Activated T-cell treated with anti-CD3 and anti-CD28 coated beads, Interleukin-2, amount 50 U/mL, for 72 hours (primary cell): Measurements from ENCODE around the gene PRR23E. TPM values are rescaled to one million over a fixed set of nuclear protein-coding genes. Genes with fewer than 3 reads are reported as not detected.

Experiments used
- ATAC-seq, 2 donors: fragments of 150-1000 bp; cut with Tn5 transposase; replicated peaks in 1 of 2; 2 replicates each; pipeline ENCODE4 v1.10.0; 2021; ENCODE audit warnings: moderate library complexity in 2 of 2, mild to moderate bottlenecking in 1 of 2
- DNase-seq, 2 donors: peaks; one replicate each; pipeline ENCODE4 v3.0.0; 2021 to 2022; ENCODE audit warnings: mixed read lengths in 1 of 2
- H3K27ac Mint-ChIP-seq: one replicate; pipeline ENCODE4 v1.8.0; 2022; ENCODE audit warnings: mild to moderate bottlenecking, moderate library complexity, mixed read lengths
- H3K27me3 Mint-ChIP-seq: one replicate; pipeline ENCODE4 v1.8.0; 2022; ENCODE audit warnings: low read depth, mixed read lengths
- H3K36me3 Mint-ChIP-seq, 2 donors: one replicate each; pipeline ENCODE4 v1.8.0; 2022; ENCODE audit warnings: mixed read lengths in 2 of 2, mild to moderate bottlenecking in 1 of 2; ENCODE audit not compliant: insufficient read depth in 2 of 2
- H3K4me1 Mint-ChIP-seq: one replicate; pipeline ENCODE4 v1.8.0; 2022; ENCODE audit warnings: low read depth, mixed read lengths
- H3K4me3 Mint-ChIP-seq, 2 donors: one replicate each; pipeline ENCODE4 v1.8.0; 2022; ENCODE audit warnings: mild to moderate bottlenecking in 2 of 2, mixed read lengths in 2 of 2, moderate library complexity in 2 of 2
- H3K9me3 Mint-ChIP-seq, 2 donors: one replicate each; pipeline ENCODE4 v1.8.0; 2022; ENCODE audit warnings: mixed read lengths in 2 of 2
- total RNA-seq, 2 donors: library from RNA; stranded (reverse); gene quantifications; one replicate each; pipeline ENCODE4 v1.2.3, GENCODE V29; 2022

Gene PRR23E
- total RNA-seq, 2 donors from 2014 or later: not detected

- Mint-ChIP-seq H3K4me3 (no peak overlapping the region), H3K4me1 (no peaks in the 10 kb centered on the region), H3K9me3 (no peaks in the 10 kb centered on the region), H3K36me3 (peaks cover 0 to 2% of the 10 kb centered on the region in 2 donors), H3K27ac (no peak overlapping the region), H3K27me3 (peaks cover 35% of the 10 kb centered on the region)
- DNase-seq (no peak), ATAC-seq (no peak)
These were observed 22.1 kb upstream of the PRR23E start for GRCh38 chr3:127170814-127171213.

GRCh38 chr3:127171320-127171719, 21.6 kb upstream of the PRR23E start:
- Mint-ChIP-seq H3K9me3 (no peaks in the 10 kb centered on the region), H3K4me3 (no peak overlapping the region), H3K36me3 (no peaks in the 10 kb centered on the region), H3K27me3 (peaks cover 35% of the 10 kb centered on the region), H3K27ac (no peak overlapping the region), H3K4me1 (no peaks in the 10 kb centered on the region)
- DNase-seq: no peak
- ATAC-seq: no peak

DNA sequence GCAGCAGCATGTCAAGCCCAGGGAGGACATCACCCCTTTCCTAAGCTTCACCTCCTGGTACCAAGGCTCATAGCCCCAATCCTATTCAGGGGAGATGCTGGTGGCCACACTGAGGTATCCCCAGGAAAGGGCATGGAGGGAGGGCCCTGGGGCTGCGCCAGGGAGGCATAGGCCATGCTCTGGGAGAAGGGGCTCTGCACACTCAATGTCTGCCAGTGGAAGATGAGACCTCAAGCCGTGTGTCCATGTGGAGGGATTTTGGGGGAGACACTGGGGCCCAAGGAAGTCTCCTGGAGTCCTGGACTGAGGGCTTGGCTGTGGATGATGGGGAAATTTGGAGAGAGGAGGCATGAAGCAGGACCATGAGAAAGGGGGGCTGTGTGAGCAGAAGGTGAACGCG, 21.2 kb upstream of the PRR23E start:
- no peaks in the 10 kb centered on the region for H3K4me1 Mint-ChIP-seq
- H3K27me3 Mint-ChIP-seq: peaks cover 35% of the 10 kb centered on the region
- ATAC-seq (no peak), DNase-seq (no peak)
- H3K27ac Mint-ChIP-seq: no peak overlapping the region
- no peak overlapping the region for H3K4me3 Mint-ChIP-seq
- no peaks in the 10 kb centered on the region for H3K9me3 Mint-ChIP-seq
- no peaks in the 10 kb centered on the region for H3K36me3 Mint-ChIP-seq

DNA sequence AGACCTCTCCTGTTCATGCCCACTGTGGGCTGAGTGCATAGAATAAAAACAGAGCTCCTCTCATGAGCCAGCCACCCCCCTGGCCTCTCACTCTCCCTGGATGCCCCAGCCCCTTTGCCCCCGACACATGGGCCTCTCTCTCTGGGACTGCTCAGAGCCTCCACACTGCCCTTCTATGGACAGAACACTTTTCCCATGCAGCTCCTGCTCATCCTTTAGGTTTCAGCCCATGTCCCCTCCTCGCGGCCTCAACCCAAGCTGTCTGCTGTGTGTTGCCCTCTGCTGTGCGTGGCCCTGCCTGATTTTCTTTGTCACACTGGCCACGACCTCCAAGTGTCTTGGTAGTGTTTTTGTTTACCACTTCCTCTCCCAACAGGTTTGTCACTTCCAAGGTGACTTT, 20.7 kb upstream of the PRR23E start:
- ATAC-seq (no peak), DNase-seq (no peak)
- H3K4me1 Mint-ChIP-seq: no peaks in the 10 kb centered on the region
- H3K4me3 Mint-ChIP-seq: no peak overlapping the region
- H3K27me3 Mint-ChIP-seq: peaks cover 35% of the 10 kb centered on the region
- H3K27ac Mint-ChIP-seq: no peak overlapping the region
- no peaks in the 10 kb centered on the region for H3K36me3 Mint-ChIP-seq
- H3K9me3 Mint-ChIP-seq: no peaks in the 10 kb centered on the region

DNA sequence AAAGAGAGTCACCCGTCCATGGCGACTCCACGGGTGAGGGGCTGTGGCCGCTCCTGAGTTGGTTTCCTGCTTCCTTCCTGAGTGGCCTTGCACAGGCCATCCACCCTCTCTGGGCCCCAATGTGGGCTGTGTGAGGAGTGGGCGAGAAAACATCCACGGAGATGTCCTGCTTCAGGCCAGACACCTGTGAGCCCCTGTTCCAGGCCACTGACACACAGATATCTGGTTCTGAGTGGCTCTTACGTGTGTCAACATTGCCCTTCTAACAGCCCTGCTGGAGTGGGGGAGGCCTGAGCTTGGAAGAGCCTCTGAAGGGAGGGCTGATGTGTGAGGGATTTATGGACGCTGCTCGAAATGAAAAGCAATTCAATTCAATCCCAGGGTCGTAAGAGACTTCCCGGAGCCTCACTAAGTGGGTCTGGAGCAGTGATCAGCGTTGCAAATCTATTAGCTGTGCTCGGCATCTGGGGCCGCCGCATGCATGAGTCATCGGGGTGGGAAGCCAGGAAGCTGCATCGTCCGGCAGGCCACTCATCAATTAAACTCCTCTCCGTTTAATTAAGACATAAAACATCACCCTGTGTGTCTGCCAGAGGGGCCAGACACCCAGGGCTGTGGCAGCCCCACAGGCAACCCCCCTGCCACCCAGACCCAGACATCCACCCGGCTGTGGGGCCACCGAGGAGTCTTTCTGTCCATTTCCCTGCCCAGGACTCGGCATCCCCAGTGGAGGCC, 20.0 kb upstream of the PRR23E start:
- H3K9me3 Mint-ChIP-seq: peaks cover 0 to 2% of the 10 kb centered on the region in 2 donors
- no peak for DNase-seq
- no peaks in the 10 kb centered on the region for H3K4me1 Mint-ChIP-seq
- peaks cover 35% of the 10 kb centered on the region for H3K27me3 Mint-ChIP-seq
- ATAC-seq: no peak
- H3K4me3 Mint-ChIP-seq: no peak overlapping the region
- H3K27ac Mint-ChIP-seq: no peak overlapping the region
- no peaks in the 10 kb centered on the region for H3K36me3 Mint-ChIP-seq

GRCh38 chr3:127173516-127174166, 19.3 kb upstream of the PRR23E start:
- ATAC-seq: no peak
- H3K27ac Mint-ChIP-seq: no peak overlapping the region
- H3K4me3 Mint-ChIP-seq: no peak overlapping the region
- H3K9me3 Mint-ChIP-seq: peaks cover 0 to 2% of the 10 kb centered on the region in 2 donors
- no peaks in the 10 kb centered on the region for H3K36me3 Mint-ChIP-seq
- H3K4me1 Mint-ChIP-seq: no peaks in the 10 kb centered on the region
- no peak for DNase-seq
- peaks cover 35% of the 10 kb centered on the region for H3K27me3 Mint-ChIP-seq

- H3K9me3 Mint-ChIP-seq: peaks cover 0 to 2% of the 10 kb centered on the region in 2 donors
- H3K4me3 Mint-ChIP-seq: no peak overlapping the region
- peaks cover 30% of the 10 kb centered on the region for H3K27me3 Mint-ChIP-seq
- no peaks in the 10 kb centered on the region for H3K36me3 Mint-ChIP-seq
- ATAC-seq (no peak), DNase-seq (no peak)
- H3K27ac Mint-ChIP-seq: no peak overlapping the region
- no peaks in the 10 kb centered on the region for H3K4me1 Mint-ChIP-seq
These were observed 18.6 kb upstream of the PRR23E start for GRCh38 chr3:127174284-127174683.

DNA sequence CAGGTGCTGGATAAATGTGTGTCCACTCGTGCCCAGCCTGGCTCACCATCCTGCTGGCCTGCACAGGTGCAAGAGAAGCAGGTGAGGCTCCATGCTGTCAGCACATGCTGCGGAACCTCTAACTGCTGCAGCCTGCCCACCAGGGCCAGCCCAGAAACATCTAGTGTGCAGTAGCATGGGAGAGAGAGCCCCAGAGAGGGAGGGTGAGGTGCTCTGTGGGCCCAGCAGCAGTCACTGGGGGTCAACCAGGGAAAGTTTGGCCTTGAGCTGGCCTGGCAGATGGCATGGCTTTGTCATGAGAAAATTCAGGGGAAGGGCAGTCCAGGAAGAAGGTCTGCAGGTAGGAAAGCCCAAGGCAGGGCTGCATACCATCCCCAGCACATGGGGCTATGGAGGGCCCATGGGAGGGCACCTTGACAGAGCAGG, 18.2 kb upstream of the PRR23E start:
- DNase-seq (no peak), ATAC-seq (no peak)
- Mint-ChIP-seq H3K9me3 (peaks cover 0 to 3% of the 10 kb centered on the region in 2 donors), H3K36me3 (no peaks in the 10 kb centered on the region), H3K4me1 (no peaks in the 10 kb centered on the region), H3K27ac (no peak overlapping the region), H3K27me3 (peaks cover 26% of the 10 kb centered on the region), H3K4me3 (no peak overlapping the region)

GRCh38 chr3:127175272-127175671, 17.7 kb upstream of the PRR23E start:
- Mint-ChIP-seq H3K4me1 (no peaks in the 10 kb centered on the region), H3K27me3 (peaks cover 26% of the 10 kb centered on the region), H3K36me3 (no peaks in the 10 kb centered on the region), H3K4me3 (no peak overlapping the region), H3K27ac (no peak overlapping the region), H3K9me3 (peaks cover 0 to 3% of the 10 kb centered on the region in 2 donors)
- no peak for DNase-seq
- ATAC-seq: no peak

- H3K4me3 Mint-ChIP-seq: no peak overlapping the region
- ATAC-seq (no peak), DNase-seq (no peak)
- no peaks in the 10 kb centered on the region for H3K36me3 Mint-ChIP-seq
- no peaks in the 10 kb centered on the region for H3K4me1 Mint-ChIP-seq
- peaks cover 21% of the 10 kb centered on the region for H3K27me3 Mint-ChIP-seq
- peaks cover 0 to 3% of the 10 kb centered on the region in 2 donors for H3K9me3 Mint-ChIP-seq
- H3K27ac Mint-ChIP-seq: no peak overlapping the region
These were observed 15.7 kb upstream of the PRR23E start for GRCh38 chr3:127177226-127177625.

DNA sequence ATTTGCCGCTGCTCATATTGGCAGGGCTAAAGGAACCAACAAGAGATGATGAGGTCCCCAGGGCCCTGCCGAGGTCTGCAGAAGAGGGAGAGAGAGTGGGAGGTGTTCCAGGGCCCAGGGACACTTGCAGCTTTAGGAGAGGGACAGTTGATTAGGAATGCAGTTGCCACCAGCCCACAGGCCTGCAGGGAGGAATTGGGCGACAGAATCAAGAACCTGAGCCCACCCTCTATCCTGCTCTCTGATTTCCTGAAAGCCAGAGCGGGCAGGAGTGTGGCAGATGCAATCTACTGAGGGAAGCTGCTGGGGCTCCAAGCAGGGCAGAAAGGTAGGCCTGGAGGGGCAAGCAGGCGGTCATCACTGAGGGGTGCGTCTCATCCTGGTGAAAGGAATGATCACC, 12.1 kb upstream of the PRR23E start:
- DNase-seq: no peak
- Mint-ChIP-seq H3K27me3 (no peaks in the 10 kb centered on the region), H3K27ac (no peak overlapping the region), H3K4me1 (no peaks in the 10 kb centered on the region), H3K4me3 (no peak overlapping the region), H3K36me3 (no peaks in the 10 kb centered on the region), H3K9me3 (peaks cover 0 to 3% of the 10 kb centered on the region in 2 donors)
- no peak for ATAC-seq

DNA sequence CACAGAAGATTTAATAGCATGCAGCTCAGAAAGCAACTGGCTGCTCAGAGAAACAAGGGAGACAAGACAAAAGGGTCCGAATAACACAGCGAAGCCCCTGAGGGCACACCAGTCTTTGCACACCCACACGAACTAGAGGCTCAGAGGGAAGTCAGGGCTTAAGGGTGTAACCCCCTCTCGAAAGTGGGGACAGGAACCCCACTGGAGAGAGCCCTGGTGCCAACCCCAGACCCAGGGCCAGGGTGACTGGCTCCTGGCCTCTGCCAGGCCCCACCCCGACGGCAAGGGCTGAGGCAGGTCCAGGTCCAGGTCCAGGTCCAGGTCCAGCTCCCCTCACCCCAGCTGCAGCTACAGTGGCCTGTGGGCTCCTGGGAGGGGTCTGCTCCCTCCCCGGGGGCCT, 10.5 kb upstream of the PRR23E start:
- no peak overlapping the region for H3K4me3 Mint-ChIP-seq
- H3K9me3 Mint-ChIP-seq: peaks cover 0 to 3% of the 10 kb centered on the region in 2 donors
- DNase-seq: no peak
- H3K27me3 Mint-ChIP-seq: no peaks in the 10 kb centered on the region
- no peaks in the 10 kb centered on the region for H3K36me3 Mint-ChIP-seq
- no peak for ATAC-seq
- H3K4me1 Mint-ChIP-seq: no peaks in the 10 kb centered on the region
- H3K27ac Mint-ChIP-seq: no peak overlapping the region

GRCh38 chr3:127182848-127183714, 9.8 kb upstream of the PRR23E start:
- Mint-ChIP-seq H3K4me1 (no peaks in the 10 kb centered on the region), H3K4me3 (no peak overlapping the region), H3K36me3 (no peaks in the 10 kb centered on the region), H3K27me3 (no peaks in the 10 kb centered on the region), H3K9me3 (peaks cover 0 to 2% of the 10 kb centered on the region in 2 donors), H3K27ac (no peak overlapping the region)
- no peak for DNase-seq
- no peak for ATAC-seq
